ENCODE data around the gene DENND4A.
A peak's percentile ranks its signal among the peaks of the same experiment; 100 is the strongest.

The DENND4A gene

GRCh38 chr15:65792138-65792987 is at the start of gene DENND4A:
TSS of gene DENND4A (minus strand) at chr15:65792293. CDS start at chr15:65756450, 35,843 bp downstream.
- DNase-seq (ENCODE audit: low read depth): peak; percentile 97

DNA sequence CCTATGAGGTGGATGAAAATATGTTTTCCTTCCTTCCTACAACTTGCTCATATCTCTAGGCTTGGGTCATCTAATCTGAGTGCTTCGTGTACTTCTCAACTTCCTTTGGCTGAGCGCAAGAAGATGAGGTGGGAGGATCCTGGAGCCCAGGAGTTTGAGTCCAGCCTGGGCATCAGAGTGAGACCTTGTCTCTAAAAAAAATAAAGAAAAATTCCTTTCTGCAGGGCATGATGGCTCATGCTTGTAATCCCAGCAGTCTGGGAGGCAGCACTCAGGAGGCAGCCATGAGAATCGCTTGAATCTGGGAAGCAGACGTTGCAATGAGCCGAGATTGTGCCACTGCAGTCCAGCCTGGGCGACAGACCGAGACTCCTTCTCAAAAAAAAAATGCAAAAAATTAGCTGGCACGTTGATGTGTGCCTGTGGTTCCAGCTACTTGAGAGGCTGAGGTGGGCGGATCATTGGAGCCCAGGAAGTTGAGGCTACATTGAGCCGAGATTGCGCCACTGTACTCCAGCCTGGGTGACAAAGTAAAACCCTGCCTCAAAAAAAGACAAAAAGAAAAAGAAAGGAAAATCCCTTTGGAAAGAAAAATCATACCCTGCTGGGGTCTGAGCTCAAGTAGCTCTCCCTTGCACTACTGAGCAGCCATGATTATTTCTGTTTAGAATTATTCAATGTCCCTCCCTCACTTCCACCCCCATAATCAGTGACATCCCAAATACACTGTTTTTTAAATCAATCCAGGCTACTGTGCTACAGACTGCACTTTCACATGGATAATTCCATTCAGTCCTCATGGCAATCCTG is 49.2 kb upstream of the DENND4A start:
- no peak for DNase-seq (ENCODE audit: low read depth)

- no peak for DNase-seq (ENCODE audit: low read depth)
Observed at GRCh38 chr15:65839985-65840384, 47.9 kb upstream of the DENND4A start.

DNA sequence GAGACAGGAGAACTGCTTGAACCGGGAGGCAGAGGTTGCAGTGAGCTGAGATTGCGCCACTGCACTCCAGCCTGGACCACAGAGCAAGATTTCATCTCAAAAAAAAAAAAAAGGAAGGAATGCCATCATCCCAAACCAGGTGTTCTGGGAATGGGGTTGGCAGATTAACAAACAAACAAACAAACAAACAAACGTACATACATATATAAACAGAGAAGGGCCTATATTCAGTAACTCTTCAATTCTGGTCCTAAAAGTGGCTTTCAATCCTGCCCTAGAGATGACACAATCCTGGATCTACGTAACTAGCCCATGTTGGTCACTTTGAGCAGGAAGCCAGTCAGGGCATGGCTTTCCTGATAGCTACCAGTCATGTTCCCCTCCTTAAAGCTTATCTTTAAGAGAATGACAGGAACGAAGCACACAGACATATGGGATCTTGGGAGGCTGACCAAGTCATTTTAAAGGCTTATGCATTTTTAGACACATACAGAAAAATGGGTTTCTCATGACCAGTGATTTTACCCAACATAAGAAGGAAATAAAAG is 47.3 kb upstream of the DENND4A start:
- DNase-seq (ENCODE audit: low read depth): no peak

DNA sequence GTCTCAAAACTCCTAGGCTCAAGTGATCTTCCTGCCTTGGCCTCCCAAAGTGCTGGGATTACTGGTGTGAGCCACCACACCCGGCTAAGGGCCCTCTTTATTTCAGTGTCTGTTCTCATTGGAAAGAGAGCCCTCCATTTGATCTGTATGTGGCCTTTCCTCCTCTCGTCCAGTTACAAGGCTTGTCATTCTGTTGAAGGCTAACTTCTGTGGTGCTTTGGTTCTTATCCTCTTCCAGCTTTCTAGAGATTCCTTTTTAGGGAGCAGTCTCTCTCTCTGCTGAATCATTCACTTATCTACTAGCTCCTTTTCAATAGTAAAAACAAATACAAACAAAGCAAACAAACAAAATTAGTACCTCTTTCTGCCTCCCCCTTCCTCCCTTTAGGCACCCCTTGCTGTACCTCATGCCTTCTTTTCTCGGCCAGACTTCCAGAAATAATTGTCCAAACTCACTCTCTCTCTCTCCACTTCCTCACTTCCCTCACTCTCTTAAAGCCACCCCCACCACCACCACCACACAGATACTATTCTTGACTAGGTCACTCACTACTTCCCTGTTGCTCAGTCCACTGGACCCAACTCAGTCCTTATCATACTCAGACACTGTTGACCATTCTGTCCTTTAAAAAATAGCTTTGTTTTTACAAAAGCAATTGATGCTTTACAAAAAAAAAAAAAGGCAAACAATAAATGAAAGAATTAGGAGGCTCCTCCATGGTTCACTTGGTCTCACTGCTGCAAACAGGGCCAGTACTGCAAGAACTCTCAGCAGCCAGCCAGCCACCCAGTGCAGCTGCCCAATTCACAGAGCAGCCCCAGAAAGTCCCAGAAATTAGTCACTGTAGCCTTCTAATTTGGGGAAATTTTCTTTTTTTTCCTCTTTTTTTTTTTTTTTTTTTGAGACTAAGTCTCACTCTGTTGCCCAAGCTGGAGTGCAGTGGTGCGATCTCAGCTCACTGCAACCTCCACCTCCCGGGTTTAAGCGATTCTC is 45.5 kb upstream of the DENND4A start:
- no peak for DNase-seq (ENCODE audit: low read depth)

DNA sequence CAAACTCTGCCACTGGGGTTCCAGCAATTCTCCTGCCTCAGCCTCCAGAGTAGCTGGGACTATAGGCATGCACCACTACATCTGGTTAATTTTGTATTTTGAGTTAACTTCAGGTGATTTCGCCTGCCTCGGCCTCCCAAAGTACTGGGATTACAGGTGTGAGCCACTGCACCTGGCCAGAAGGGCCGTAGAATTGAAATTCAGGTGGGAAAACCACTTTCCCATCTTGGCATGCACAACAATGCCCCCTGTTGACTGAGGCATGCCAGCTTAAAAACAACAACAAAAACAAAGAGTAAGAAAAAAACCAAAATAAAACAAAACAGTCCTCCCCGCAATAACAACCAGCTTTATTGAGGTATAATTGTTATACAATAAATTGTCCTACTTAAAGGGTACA is 44.6 kb upstream of the DENND4A start:
- DNase-seq (ENCODE audit: low read depth): no peak

GRCh38 chr15:65835447-65835846 is 43.4 kb upstream of the DENND4A start:
- no peak for DNase-seq (ENCODE audit: low read depth)

- DNase-seq (ENCODE audit: low read depth): no peak
Observed at GRCh38 chr15:65834603-65835282, 42.6 kb upstream of the DENND4A start.

DNA sequence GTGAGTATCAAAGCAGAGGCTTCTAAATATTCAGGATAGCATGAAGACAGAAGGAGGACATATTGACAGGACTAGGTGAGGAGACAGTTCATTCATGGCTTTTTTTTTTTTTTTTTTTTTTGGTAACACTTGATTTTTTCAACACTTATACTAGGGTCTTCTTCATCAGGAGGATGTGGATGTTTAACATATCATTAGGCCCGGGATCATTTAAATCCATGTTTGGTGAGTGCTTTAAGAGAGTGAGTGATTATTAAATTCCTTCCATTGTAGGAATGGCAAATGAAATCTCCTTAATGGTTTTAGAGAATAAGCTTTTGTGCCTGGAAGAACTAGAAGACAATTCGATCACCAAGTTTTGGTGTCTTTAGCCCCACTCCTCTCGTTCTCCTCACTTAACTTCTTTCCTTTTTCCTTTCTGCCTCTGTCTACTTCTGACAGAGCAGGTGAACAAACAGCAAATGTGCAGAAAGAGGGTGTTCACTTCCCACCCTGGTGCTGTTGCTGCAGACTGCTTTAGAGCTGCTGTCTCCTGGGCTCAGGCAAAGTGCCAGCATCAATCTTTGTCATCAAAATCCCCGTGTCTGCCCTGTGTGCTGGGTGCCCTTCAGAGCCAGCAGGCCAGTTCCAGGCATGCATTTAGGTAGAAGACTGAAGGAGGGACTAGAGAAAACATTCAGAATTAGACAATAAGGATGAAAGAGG is 41.6 kb upstream of the DENND4A start:
- DNase-seq (ENCODE audit: low read depth): no peak

GRCh38 chr15:65832549-65833364 is 40.7 kb upstream of the DENND4A start:
- peak; percentile 51 for DNase-seq (ENCODE audit: low read depth)

- DNase-seq (ENCODE audit: low read depth): no peak
Observed at GRCh38 chr15:65829130-65829764, 37.2 kb upstream of the DENND4A start.

DNA sequence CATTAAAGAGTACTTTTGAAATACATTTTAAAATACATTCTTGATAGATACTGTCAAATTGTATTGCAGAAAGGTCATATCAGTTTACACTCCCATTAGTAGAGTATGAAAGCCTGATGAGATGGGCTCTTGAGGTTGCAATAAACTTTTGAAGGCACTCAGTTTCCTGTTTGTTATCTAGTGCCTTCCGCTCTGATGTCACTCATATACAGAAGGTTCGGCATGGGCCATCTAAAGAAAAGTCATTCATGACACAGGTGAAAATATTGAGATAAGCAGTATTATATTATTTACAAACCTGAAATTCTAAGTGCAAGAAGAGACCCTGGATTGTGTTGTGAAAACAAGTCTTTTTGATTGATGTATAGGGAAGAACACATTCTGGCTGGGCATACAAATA is 36.5 kb upstream of the DENND4A start:
- peak; percentile 25 for DNase-seq (ENCODE audit: low read depth)

GRCh38 chr15:65827065-65827464 is 35.0 kb upstream of the DENND4A start:
- no peak for DNase-seq (ENCODE audit: low read depth)

- no peak for DNase-seq (ENCODE audit: low read depth)
Observed at GRCh38 chr15:65824941-65825544, 33.0 kb upstream of the DENND4A start.

DNA sequence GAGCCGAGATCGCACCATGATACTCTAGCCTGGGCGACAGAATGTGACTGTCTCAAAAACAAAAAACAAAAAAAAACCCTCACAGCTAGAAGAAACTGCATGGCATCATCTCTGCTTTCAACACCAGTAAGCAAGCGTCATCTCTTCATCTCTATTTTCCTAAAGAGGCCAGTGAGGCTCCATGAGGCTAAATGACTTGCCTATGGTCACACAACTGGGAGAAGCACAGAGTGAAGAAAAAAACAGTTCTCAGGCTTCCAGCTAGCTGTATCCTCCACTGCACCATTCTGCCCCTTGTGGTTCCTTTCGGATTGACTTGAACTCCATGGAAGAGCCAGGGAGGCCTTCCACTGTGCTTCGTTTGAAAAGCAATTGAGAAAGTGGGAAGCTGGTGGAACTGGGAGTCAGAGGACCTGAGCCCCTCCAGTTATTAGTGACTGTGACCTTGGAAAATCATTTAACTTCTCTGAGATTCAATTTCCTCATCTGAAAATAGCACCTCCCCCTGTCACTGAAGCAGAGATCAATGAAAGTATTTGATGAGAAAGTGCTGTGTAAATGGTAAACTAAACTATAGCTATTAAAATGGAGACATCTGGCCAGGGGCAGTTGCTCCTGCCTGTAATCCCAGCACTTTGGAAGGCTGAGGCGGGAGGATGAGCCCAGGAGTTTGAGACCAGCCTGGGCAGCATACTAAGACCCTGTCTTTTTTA is 32.1 kb upstream of the DENND4A start:
- no peak for DNase-seq (ENCODE audit: low read depth)

- no peak for DNase-seq (ENCODE audit: low read depth)
Observed at GRCh38 chr15:65822316-65822715, 30.2 kb upstream of the DENND4A start.

GRCh38 chr15:65821070-65821469 is 29.0 kb upstream of the DENND4A start:
- DNase-seq (ENCODE audit: low read depth): no peak

- DNase-seq (ENCODE audit: low read depth): no peak
Observed at GRCh38 chr15:65819563-65819960, 27.5 kb upstream of the DENND4A start.

Data from T-helper 22 cell (primary cell).